ENCODE measurements around the gene ST6GALNAC4. TPM values are rescaled to one million over a fixed set of nuclear protein-coding genes. Genes with fewer than 3 reads are reported as not detected.
"Not testable (repeated sequence)": the region's sequence is repeated elsewhere in the genome, so short reads cannot be mapped to it uniquely, and the experiment has no call there.

The ST6GALNAC4 gene
- total and polyA plus RNA-seq, 3 experiments from 2014 or later, result 28.7 to 43.2 (median 32.9) TPM

GRCh38 chr9:127871531-127871930 is 45.3 kb downstream of the ST6GALNAC4 start:
- DNase-seq, result no peak
- Mint-ChIP-seq H3K27ac (peak overlapping the region in 4 of 8 donors; percentile 44 to 82 (median 75)), H3K27me3 (no peaks in the 10 kb centered on the region), H3K4me3 (no peak overlapping the region), H3K4me1 (no peaks in the 10 kb centered on the region), H3K9me3 (no peaks in the 10 kb centered on the region), H3K36me3 (peaks cover 0 to 15% (median 0%) of the 10 kb centered on the region in 3 donors)
- ChIA-PET POLR2A (interaction anchor here (0.7 kb wide), 1 partner anchor 257 kb away, joined by 3 read pairs; no protein-coding TSS in a partner anchor), CTCF (interaction anchor here (2.9 to 5.9 kb wide), 4 partner anchors 10 to 136 kb away, joined by 18 to 49 read pairs (median 29); partner anchors contain the start of genes ST6GALNAC4 and TOR2A)
- Histone ChIP-seq H3K27me3 (ENCODE audit: insufficient read depth, low read length, poor library complexity, severe bottlenecking) (no peaks in the 10 kb centered on the region), H3K4me1 (ENCODE audit: insufficient read depth, low read length) (no peaks in the 10 kb centered on the region), H3K4me3 (ENCODE audit: low read length) (no peak overlapping the region), H3K9me3 (ENCODE audit: low read length) (no peaks in the 10 kb centered on the region), H3K27ac (ENCODE audit: low read depth, low read length) (no peak overlapping the region), H3K36me3 (ENCODE audit: insufficient read depth, low read length) (no peaks in the 10 kb centered on the region)

DNA sequence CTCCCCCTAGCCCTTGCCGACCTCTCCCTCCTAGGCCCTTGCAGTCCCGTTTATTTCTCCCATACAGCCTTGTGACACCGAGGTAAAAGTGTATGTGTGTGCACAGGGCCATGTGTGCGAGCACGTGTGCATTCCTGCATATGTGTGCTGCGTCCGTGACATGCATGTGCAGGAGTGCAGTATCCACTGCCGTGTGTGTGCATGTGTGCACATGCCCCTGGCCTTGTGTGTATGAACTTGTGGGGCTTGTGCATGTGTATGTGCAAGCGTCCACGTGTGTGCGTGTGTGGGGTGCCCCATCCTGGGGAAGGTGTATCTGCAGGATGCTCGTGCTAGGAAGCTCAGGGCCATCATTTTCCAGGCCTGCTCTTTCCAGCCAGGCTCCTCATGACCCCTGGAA is 46.0 kb downstream of the ST6GALNAC4 start:
- POLR2A ChIA-PET, result no interaction called here
- no peak for DNase-seq
- CTCF ChIA-PET, result interaction anchor here (1.0 to 5.9 kb wide), 22 partner anchors 10 to 286 kb away, joined by 3 to 49 read pairs (median 12); partner anchors contain the start of genes CDK9, ENG, FPGS and ST6GALNAC4
- H3K27me3 Mint-ChIP-seq, result no peaks in the 10 kb centered on the region
- H3K9me3 Mint-ChIP-seq, result no peaks in the 10 kb centered on the region
- H3K9me3 ChIP-seq (ENCODE audit: low read length), result no peaks in the 10 kb centered on the region
- peaks cover 3 to 6% (median 5%) of the 10 kb centered on the region in 3 donors for H3K4me1 Mint-ChIP-seq
- no peak overlapping the region for H3K27ac ChIP-seq (ENCODE audit: low read depth, low read length)
- no peak overlapping the region for H3K4me3 ChIP-seq (ENCODE audit: low read length)
- no peak overlapping the region for H3K27ac Mint-ChIP-seq
- peaks cover 0 to 15% (median under 1%) of the 10 kb centered on the region in 3 donors for H3K36me3 Mint-ChIP-seq
- H3K4me3 Mint-ChIP-seq, result no peak overlapping the region
- H3K27me3 ChIP-seq (ENCODE audit: insufficient read depth, low read length, poor library complexity, severe bottlenecking), result no peaks in the 10 kb centered on the region
- H3K36me3 ChIP-seq (ENCODE audit: insufficient read depth, low read length), result no peaks in the 10 kb centered on the region
- H3K4me1 ChIP-seq (ENCODE audit: insufficient read depth, low read length), result peaks cover 2% of the 10 kb centered on the region

DNA sequence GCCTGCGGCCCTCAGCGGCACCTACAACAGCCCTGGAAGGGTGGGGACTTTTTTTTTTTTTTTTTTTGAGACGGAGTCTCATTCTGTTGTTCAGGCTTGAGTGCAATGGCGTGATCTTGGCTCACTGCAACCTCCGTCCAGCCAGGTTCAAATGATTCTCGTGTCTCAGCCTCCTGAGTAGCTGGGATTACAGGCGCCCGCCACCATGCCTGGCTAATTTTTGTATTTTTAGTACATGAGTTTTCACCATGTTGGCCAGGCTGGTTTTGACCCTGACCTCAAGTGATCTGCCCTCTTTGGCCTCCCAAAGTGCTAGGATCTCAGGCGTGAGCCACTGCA is 46.7 kb downstream of the ST6GALNAC4 start:
- POLR2A ChIA-PET, result interaction anchor here (0.6 to 1.7 kb wide), 8 partner anchors 37 to 166 kb away, joined by 3 to 7 read pairs (median 4); partner anchors contain the start of genes CDK9 and TOR2A
- H3K27ac ChIP-seq (ENCODE audit: low read depth, low read length); DNase-seq; H3K4me3 ChIP-seq (ENCODE audit: low read length); H3K9me3 ChIP-seq (ENCODE audit: low read length); H3K4me3 Mint-ChIP-seq; H3K27me3 Mint-ChIP-seq; H3K9me3 Mint-ChIP-seq; H3K36me3 ChIP-seq (ENCODE audit: insufficient read depth, low read length); H3K27me3 ChIP-seq (ENCODE audit: insufficient read depth, low read length, poor library complexity, severe bottlenecking): not testable (repeated sequence)
- CTCF ChIA-PET, result interaction anchor here (0.7 to 5.9 kb wide), 46 partner anchors 9 to 285 kb away, joined by 3 to 49 read pairs (median 6); partner anchors contain the start of genes CDK9, ENG, FPGS and SH2D3C
- peaks cover 0 to 15% (median 3%) of the 10 kb centered on the region in 3 donors for H3K36me3 Mint-ChIP-seq
- peaks cover 10% of the 10 kb centered on the region for H3K4me1 ChIP-seq (ENCODE audit: insufficient read depth, low read length)
- H3K27ac Mint-ChIP-seq, result peak overlapping the region in 1 of 8 donors; percentile 70
- peaks cover 11 to 14% (median 13%) of the 10 kb centered on the region in 3 donors for H3K4me1 Mint-ChIP-seq

GRCh38 chr9:127869310-127870152 is 47.3 kb downstream of the ST6GALNAC4 start:
- Histone ChIP-seq H3K4me3 (ENCODE audit: low read length) (no peak overlapping the region), H3K27me3 (ENCODE audit: insufficient read depth, low read length, poor library complexity, severe bottlenecking) (no peaks in the 10 kb centered on the region), H3K9me3 (ENCODE audit: low read length) (no peaks in the 10 kb centered on the region), H3K36me3 (ENCODE audit: insufficient read depth, low read length) (no peaks in the 10 kb centered on the region), H3K4me1 (ENCODE audit: insufficient read depth, low read length) (peaks cover 16% of the 10 kb centered on the region), H3K27ac (ENCODE audit: low read depth, low read length) (no peak overlapping the region)
- Mint-ChIP-seq H3K4me1 (peaks cover 16 to 18% (median 18%) of the 10 kb centered on the region in 3 donors), H3K27me3 (no peaks in the 10 kb centered on the region), H3K27ac (peak overlapping the region in 4 of 8 donors; percentile 42 to 88 (median 61)), H3K36me3 (peaks cover 0 to 15% (median 3%) of the 10 kb centered on the region in 3 donors), H3K9me3 (no peaks in the 10 kb centered on the region), H3K4me3 (peak overlapping the region in 1 of 7 donors; percentile 9)
- POLR2A ChIA-PET, result interaction anchor here (0.6 to 1.7 kb wide), 8 partner anchors 37 to 167 kb away, joined by 3 to 7 read pairs (median 4); partner anchors contain the start of genes CDK9 and TOR2A
- CTCF ChIA-PET, result interaction anchor here (0.7 to 5.9 kb wide), 54 partner anchors 8 to 284 kb away, joined by 3 to 49 read pairs (median 5); partner anchors contain the start of genes CDK9, ENG, FPGS and PTRH1
- DNase-seq, result peak; percentile 58 to 85 (median 71)

- Histone ChIP-seq H3K4me3 (ENCODE audit: low read length) (no peak overlapping the region), H3K27me3 (ENCODE audit: insufficient read depth, low read length, poor library complexity, severe bottlenecking) (no peaks in the 10 kb centered on the region), H3K4me1 (ENCODE audit: insufficient read depth, low read length) (peaks cover 16% of the 10 kb centered on the region), H3K36me3 (ENCODE audit: insufficient read depth, low read length) (no peaks in the 10 kb centered on the region), H3K27ac (ENCODE audit: low read depth, low read length) (no peak overlapping the region), H3K9me3 (ENCODE audit: low read length) (no peaks in the 10 kb centered on the region)
- no peak overlapping the region for H3K4me3 Mint-ChIP-seq
- DNase-seq, result no peak
- no peaks in the 10 kb centered on the region for H3K9me3 Mint-ChIP-seq
- POLR2A ChIA-PET, result interaction anchor here (1.7 kb wide), 1 partner anchor 133 kb away, joined by 5 read pairs; the partner anchor contains the start of gene TOR2A
- CTCF ChIA-PET, result interaction anchor here (0.9 to 5.9 kb wide), 14 partner anchors 14 to 283 kb away, joined by 3 to 49 read pairs (median 14); partner anchors contain the start of genes CDK9, PTRH1, ST6GALNAC4 and TOR2A
- peaks cover 0 to 15% (median 3%) of the 10 kb centered on the region in 3 donors for H3K36me3 Mint-ChIP-seq
- H3K27ac Mint-ChIP-seq, result peak overlapping the region in 5 of 8 donors; percentile 49 to 88 (median 70)
- peaks cover 16 to 21% (median 18%) of the 10 kb centered on the region in 3 donors for H3K4me1 Mint-ChIP-seq
- no peaks in the 10 kb centered on the region for H3K27me3 Mint-ChIP-seq
These were observed 48.5 kb downstream of the ST6GALNAC4 start for GRCh38 chr9:127868278-127868902.

DNA sequence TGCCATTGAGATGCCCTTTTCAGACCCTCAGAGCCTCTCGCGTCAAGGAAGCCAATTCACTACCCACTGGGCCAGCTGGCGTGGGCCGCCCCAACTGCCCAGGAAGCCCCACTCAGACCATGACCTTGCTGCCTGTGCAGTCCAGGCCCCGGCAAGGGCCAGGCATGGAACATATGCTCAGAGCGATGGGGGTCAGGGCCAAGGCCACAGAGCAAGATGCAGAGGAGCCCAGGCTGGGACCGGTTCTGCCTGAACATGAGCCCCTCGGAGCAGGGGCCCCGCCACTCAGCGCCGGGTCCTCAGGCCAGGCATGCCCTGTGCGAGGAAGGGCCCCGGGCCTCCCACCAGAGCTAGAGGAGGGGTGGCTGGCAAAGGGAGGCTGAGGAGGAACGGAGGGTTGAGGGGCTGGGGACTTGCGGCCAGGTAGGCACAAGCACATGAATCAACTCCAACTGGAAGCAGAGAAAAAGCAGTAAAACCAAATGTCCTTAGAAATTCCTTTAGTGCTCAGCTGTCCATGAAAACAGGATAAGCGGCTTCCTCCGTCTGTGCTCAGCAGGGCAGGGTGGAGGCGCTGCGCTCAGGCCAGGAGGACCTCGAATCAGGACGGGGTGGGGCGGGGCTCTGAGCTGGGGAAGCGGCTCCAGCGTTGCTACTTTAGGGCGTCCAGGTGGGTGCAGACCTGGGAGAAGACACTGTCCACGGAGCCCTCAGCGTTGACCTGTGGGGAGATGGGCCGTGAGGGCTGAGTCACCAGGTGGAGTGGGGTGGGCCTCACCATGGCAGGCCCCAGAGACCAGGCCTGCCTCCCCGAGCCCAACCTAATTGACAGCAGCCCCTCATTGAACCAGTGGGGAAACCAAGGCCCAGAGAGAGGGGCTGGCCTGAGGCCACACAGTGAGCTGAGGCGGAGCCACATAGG is 49.2 kb downstream of the ST6GALNAC4 start:
- H3K27me3 Mint-ChIP-seq, result no peaks in the 10 kb centered on the region
- CTCF ChIA-PET, result interaction anchor here (1.0 to 1.5 kb wide), 2 partner anchors 10 to 12 kb away, joined by 3 to 6 read pairs; partner anchors contain the start of gene AK1
- no peaks in the 10 kb centered on the region for H3K27me3 ChIP-seq (ENCODE audit: insufficient read depth, low read length, poor library complexity, severe bottlenecking)

GRCh38 chr9:127866535-127866934 is 50.3 kb downstream of the ST6GALNAC4 start:
- H3K9me3 ChIP-seq (ENCODE audit: low read length), result no peaks in the 10 kb centered on the region
- Mint-ChIP-seq H3K4me1 (peaks cover 33 to 40% (median 36%) of the 10 kb centered on the region in 3 donors), H3K27ac (peak overlapping the region in 3 of 8 donors; percentile 55 to 88 (median 66)), H3K4me3 (no peak overlapping the region), H3K36me3 (peaks cover 0 to 15% (median 3%) of the 10 kb centered on the region in 3 donors), H3K9me3 (no peaks in the 10 kb centered on the region), H3K27me3 (no peaks in the 10 kb centered on the region)
- POLR2A ChIA-PET, result no interaction called here
- H3K36me3 ChIP-seq (ENCODE audit: insufficient read depth, low read length), result no peaks in the 10 kb centered on the region
- no peak for DNase-seq
- H3K27ac ChIP-seq (ENCODE audit: low read depth, low read length), result no peak overlapping the region
- CTCF ChIA-PET, result interaction anchor here (1.5 kb wide), 1 partner anchor 11 kb away, joined by 6 read pairs; no protein-coding TSS in a partner anchor
- no peak overlapping the region for H3K4me3 ChIP-seq (ENCODE audit: low read length)
- no peaks in the 10 kb centered on the region for H3K27me3 ChIP-seq (ENCODE audit: insufficient read depth, low read length, poor library complexity, severe bottlenecking)
- H3K4me1 ChIP-seq (ENCODE audit: insufficient read depth, low read length), result peaks cover 33% of the 10 kb centered on the region

More for the DNA sequence above, 49.2 kb downstream of the ST6GALNAC4 start:
- peaks cover 22 to 29% (median 25%) of the 10 kb centered on the region in 3 donors for H3K4me1 Mint-ChIP-seq
- H3K9me3 Mint-ChIP-seq, result no peaks in the 10 kb centered on the region
- no peak overlapping the region for H3K4me3 Mint-ChIP-seq
- Histone ChIP-seq H3K4me1 (ENCODE audit: insufficient read depth, low read length) (peaks cover 22% of the 10 kb centered on the region), H3K4me3 (ENCODE audit: low read length) (no peak overlapping the region), H3K9me3 (ENCODE audit: low read length) (no peaks in the 10 kb centered on the region), H3K27ac (ENCODE audit: low read depth, low read length) (no peak overlapping the region), H3K36me3 (ENCODE audit: insufficient read depth, low read length) (no peaks in the 10 kb centered on the region)
- H3K36me3 Mint-ChIP-seq, result peaks cover 0 to 15% (median 3%) of the 10 kb centered on the region in 3 donors
- no peak for DNase-seq
- H3K27ac Mint-ChIP-seq, result peak overlapping the region in 5 of 8 donors; percentile 55 to 88 (median 57)
- POLR2A ChIA-PET, result no interaction called here
